ENCODE results near the gene CARD16. TPM values are rescaled to one million over a fixed set of nuclear protein-coding genes. Genes with fewer than 3 reads are reported as not detected.

CARD16 gene
- polyA plus RNA-seq, 1 experiment, result 0.87 TPM

DNA sequence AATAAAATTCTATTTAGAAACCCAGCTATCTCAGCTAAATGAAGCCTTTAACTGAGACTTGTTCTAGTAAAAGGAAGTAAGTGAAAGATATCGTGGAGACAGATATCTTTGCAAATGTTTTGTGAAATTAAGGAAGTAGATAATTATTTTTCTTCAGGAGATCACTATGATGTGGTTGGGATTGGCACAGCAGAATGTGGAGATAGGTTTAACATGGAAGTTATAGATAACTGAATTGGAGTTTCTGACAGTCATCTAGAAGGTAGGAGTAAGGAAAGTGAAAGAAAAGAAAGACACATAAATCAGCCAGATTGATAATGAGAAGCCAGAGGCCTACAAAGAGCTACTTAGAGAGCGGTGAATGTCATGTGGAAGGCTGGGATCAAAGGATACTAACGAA is 17.5 kb downstream of the CARD16 start:
- no peaks in the 10 kb centered on the region for H3K27me3 ChIP-seq (ENCODE audit: control insufficient read depth, insufficient read depth, low read length)
- H3K36me3 ChIP-seq (ENCODE audit: control insufficient read depth, insufficient read depth, low read length), result peaks cover 2% of the 10 kb centered on the region
- no peak for DNase-seq (ENCODE audit: low read depth)
- no peak overlapping the region for H3K4me3 ChIP-seq (ENCODE audit: low read depth, low read length)
- CTCF ChIA-PET, result no interaction called here
- no peak for TF ChIP-seq CTCF (IDR thresholded peaks at IDR 0.05; ENCODE audit: insufficient read depth, low read depth, low read length)
- POLR2A ChIA-PET, result no interaction called here

DNA sequence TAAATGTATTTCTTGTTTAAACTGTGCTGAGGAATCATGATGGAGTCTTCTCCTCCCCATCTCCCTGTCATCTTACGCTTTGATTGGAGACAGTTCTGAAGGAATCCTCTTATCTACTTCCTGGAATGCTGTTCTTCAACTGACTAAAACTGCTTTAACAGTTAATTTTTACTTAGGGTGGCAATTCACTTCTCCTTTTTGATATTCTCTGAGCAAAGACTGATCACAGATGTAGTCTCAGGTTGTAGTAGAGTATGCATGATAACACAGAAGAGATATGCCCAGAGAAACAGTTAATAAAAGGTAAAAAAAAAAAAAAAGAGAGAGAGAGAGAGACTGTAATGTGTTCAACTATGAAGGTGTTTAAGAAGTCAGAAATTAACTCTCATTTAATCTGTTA is 20.7 kb downstream of the CARD16 start:
- H3K36me3 ChIP-seq (ENCODE audit: control insufficient read depth, insufficient read depth, low read length), result no peaks in the 10 kb centered on the region; the same call in 1 of the 2 replicates
- CTCF ChIA-PET, result no interaction called here
- no peak for DNase-seq (ENCODE audit: low read depth)
- POLR2A ChIA-PET, result no interaction called here
- H3K4me3 ChIP-seq (ENCODE audit: low read depth, low read length), result no peak overlapping the region
- TF ChIP-seq CTCF (IDR thresholded peaks at IDR 0.05; ENCODE audit: insufficient read depth, low read depth, low read length), result no peak
- no peaks in the 10 kb centered on the region for H3K27me3 ChIP-seq (ENCODE audit: control insufficient read depth, insufficient read depth, low read length)

- CTCF ChIA-PET, result no interaction called here
- no peak for DNase-seq (ENCODE audit: low read depth)
- TF ChIP-seq CTCF (IDR thresholded peaks at IDR 0.05; ENCODE audit: insufficient read depth, low read depth, low read length), result no peak
- POLR2A ChIA-PET, result no interaction called here
- no peaks in the 10 kb centered on the region for H3K27me3 ChIP-seq (ENCODE audit: control insufficient read depth, insufficient read depth, low read length)
- H3K4me3 ChIP-seq (ENCODE audit: low read depth, low read length), result no peak within 1 kb of the TSS
- H3K36me3 ChIP-seq (ENCODE audit: control insufficient read depth, insufficient read depth, low read length), result no peaks in the 10 kb centered on the region; the same call in 1 of the 2 replicates
Observed at GRCh38 chr11:105023003-105023402, 22.1 kb downstream of the CARD16 start, which contains the start of gene CASP5. TSS of gene CASP5 (minus strand) at chr11:105023168. CDS start at chr11:105023136, 32 bp downstream.

DNA sequence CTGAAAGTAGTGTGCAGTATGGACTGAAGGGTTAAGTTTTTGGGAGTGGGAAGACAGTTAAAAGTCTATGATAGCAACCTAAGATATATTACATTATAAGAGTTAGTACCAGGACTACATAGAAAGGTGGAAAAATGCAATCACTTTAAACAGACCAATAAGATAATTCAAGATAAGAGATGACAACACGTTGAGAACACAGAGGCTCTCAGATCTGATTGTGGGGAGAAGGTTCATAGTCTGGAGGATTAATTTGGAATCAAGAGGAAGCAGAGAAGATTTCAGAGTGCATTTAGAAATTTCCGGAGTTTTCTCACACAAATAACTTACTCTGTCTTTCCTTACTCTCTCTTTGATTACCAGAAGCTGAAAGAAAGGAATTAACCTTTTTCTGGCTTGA is 22.6 kb downstream of the CARD16 start:
- CTCF ChIA-PET, result no interaction called here
- Histone ChIP-seq H3K4me3 (ENCODE audit: low read depth, low read length) (no peak overlapping the region), H3K36me3 (ENCODE audit: control insufficient read depth, insufficient read depth, low read length) (no peaks in the 10 kb centered on the region; the same call in 1 of the 2 replicates), H3K27me3 (ENCODE audit: control insufficient read depth, insufficient read depth, low read length) (no peaks in the 10 kb centered on the region)
- POLR2A ChIA-PET, result no interaction called here
- DNase-seq (ENCODE audit: low read depth), result no peak
- no peak for TF ChIP-seq CTCF (IDR thresholded peaks at IDR 0.05; ENCODE audit: insufficient read depth, low read depth, low read length)

DNA sequence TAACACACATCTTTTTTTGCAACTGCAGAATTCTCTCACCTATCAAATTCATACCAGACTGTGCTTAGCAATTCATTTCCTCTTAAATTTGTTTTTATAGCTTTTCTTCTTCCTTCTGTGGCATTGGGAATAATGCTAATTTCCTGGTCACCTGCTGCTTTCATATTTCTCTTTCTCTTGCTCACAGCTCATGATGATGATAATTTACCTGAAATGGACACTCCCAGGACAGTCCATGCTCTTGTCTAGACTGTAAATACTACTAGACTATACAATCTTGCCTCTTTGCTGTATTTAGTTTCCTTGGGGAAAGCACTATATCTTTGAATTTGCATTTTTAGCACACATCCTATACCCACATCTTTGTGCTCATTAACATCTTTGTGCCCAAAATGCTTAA is 37.7 kb downstream of the CARD16 start:
- TF ChIP-seq CTCF (IDR thresholded peaks at IDR 0.05; ENCODE audit: insufficient read depth, low read depth, low read length), result no peak
- Histone ChIP-seq H3K36me3 (ENCODE audit: control insufficient read depth, insufficient read depth, low read length) (no peaks in the 10 kb centered on the region), H3K4me3 (ENCODE audit: low read depth, low read length) (no peak overlapping the region), H3K27me3 (ENCODE audit: control insufficient read depth, insufficient read depth, low read length) (no peaks in the 10 kb centered on the region)
- DNase-seq (ENCODE audit: low read depth), result no peak
- ChIA-PET POLR2A (interaction anchor here (0.7 kb wide), 1 partner anchor 930 kb away, joined by 4 read pairs; no protein-coding TSS in a partner anchor), CTCF (no interaction called here)
